DND-41 (cell line): ENCODE data around the gene FLT3LG.

Source experiments
- ATAC-seq: fragments of 200-7000 bp; cut with Tn5 transposase; 3 replicates; pipeline ENCODE4 v1.9.1; 2021; ENCODE audit warnings: low read depth; ENCODE audit not compliant: insufficient read depth
- DNase-seq: peaks from one replicate; pipeline ENCODE4 v3.0.0-alpha.2; 2020
- H2AFZ ChIP-seq: 2 replicates; pipeline ENCODE4 v1.6.0; 2012; ENCODE audit warnings: low read depth, low read length
- H3K27ac ChIP-seq: 2 replicates; pipeline ENCODE4 v1.5.1; 2012; ENCODE audit warnings: low read length, inconsistent platforms
- H3K27me3 ChIP-seq: fragments of 200-600 bp; sonication (generic); 2 replicates; pipeline ENCODE4 v1.6.0; 2012; ENCODE audit warnings: low read length, mild to moderate bottlenecking, inconsistent platforms; ENCODE audit not compliant: insufficient read depth, poor library complexity
- H3K36me3 ChIP-seq: 2 replicates; pipeline ENCODE4 v1.5.1; 2012; ENCODE audit warnings: low read length, inconsistent platforms; ENCODE audit not compliant: insufficient read depth
- H3K4me1 ChIP-seq: 2 replicates; pipeline ENCODE4 v1.5.1; 2012; ENCODE audit warnings: mild to moderate bottlenecking, low read length; ENCODE audit not compliant: insufficient read depth
- H3K4me2 ChIP-seq: 2 replicates; pipeline ENCODE4 v1.6.0; 2012; ENCODE audit warnings: mild to moderate bottlenecking, moderate library complexity, low read length, inconsistent platforms; ENCODE audit not compliant: insufficient read depth
- H3K4me3 ChIP-seq, 2 experiments: fragments of 200-600 bp in 1 of 2; shearing (Covaris generic) in 1 of 2; 2 replicates each; pipeline ENCODE4 v1.5.1; 2012 to 2016; ENCODE audit warnings: inconsistent platforms in 2 of 2, low read length in 2 of 2, mild to moderate bottlenecking in 2 of 2, low read depth in 1 of 2, moderate library complexity in 1 of 2
- H3K79me2 ChIP-seq: 2 replicates; pipeline ENCODE4 v1.6.0; 2012; ENCODE audit warnings: low read length, inconsistent platforms; ENCODE audit not compliant: insufficient read depth
- H3K9ac ChIP-seq: 2 replicates; pipeline ENCODE4 v1.6.0; 2012; ENCODE audit warnings: low read depth, mild to moderate bottlenecking, inconsistent platforms, low read length, moderate library complexity
- H3K9me3 ChIP-seq: 2 replicates; pipeline ENCODE4 v1.5.1; 2012; ENCODE audit warnings: low read length, moderate library complexity, mild to moderate bottlenecking, inconsistent platforms; ENCODE audit not compliant: insufficient read depth, severe bottlenecking
- H4K20me1 ChIP-seq: 2 replicates; pipeline ENCODE4 v1.6.0; 2012; ENCODE audit warnings: low read length; ENCODE audit not compliant: insufficient read depth
- CTCF ChIP-seq: IDR thresholded peaks from 2 replicates; pipeline ENCODE4 v1.5.1; 2012; ENCODE audit warnings: borderline replicate concordance, low read length, moderate library complexity, mild to moderate bottlenecking; ENCODE audit not compliant: poor library complexity, severe bottlenecking; ENCODE audit errors: extremely low read depth
- EZH2 ChIP-seq: IDR thresholded peaks from 3 replicates; pipeline ENCODE4 v1.6.1; 2012; ENCODE audit warnings: borderline replicate concordance, low read depth, mild to moderate bottlenecking, moderate library complexity, low read length, inconsistent platforms; ENCODE audit not compliant: severe bottlenecking

FLT3LG gene

DNA sequence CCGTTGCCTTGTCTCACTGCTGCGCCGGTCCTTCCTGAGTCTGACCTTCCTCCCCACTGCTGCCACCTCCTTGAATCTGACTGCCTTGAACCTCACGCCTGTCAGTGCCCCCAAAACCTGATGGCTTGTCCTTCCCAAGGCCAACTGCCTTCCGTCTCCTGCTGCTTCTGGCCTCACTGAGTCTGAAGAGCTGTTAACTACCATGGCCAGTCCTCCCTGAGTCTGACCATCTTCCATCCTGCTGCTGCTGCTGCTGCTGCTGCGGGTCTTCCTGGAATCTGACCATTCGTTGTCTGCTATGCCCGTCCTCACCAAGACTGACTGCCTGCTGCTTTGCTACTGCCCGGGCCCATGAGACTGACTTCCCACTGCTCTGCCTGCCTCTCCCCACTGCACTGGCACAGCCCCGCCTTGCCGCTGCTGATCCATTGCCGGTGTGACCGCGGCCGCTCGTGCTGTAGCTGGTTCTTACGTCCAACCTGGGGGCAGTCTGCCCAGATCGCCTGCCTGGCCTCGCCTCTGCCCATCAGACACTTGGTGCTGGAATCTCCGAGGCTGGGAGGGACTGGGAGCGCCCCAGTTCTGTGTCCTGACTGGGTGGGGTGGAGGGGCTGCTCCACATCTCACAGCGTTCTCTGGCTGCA, 50.9 kb downstream of the FLT3LG start:
- DNase-seq (no peak), ATAC-seq (no peak)
- H3K4me2 ChIP-seq: no peak overlapping the region
- H4K20me1 ChIP-seq: no peaks in the 10 kb centered on the region
- H3K27ac ChIP-seq: no peak overlapping the region
- H3K27me3 ChIP-seq: no peaks in the 10 kb centered on the region
- no peak overlapping the region for H3K4me3 ChIP-seq
- peaks cover 5% of the 10 kb centered on the region; the same call in 1 of the 2 replicates for H3K4me1 ChIP-seq
- H2AFZ ChIP-seq: no peak overlapping the region
- no peaks in the 10 kb centered on the region for H3K9me3 ChIP-seq
- TF ChIP-seq CTCF (no peak), EZH2 (no peak)
- H3K36me3 ChIP-seq: no peaks in the 10 kb centered on the region
- no peak overlapping the region for H3K9ac ChIP-seq
- H3K79me2 ChIP-seq: no peaks in the 10 kb centered on the region

- H4K20me1 ChIP-seq: no peaks in the 10 kb centered on the region
- no peak for ATAC-seq
- no peak overlapping the region for H3K4me2 ChIP-seq
- no peak overlapping the region for H3K9ac ChIP-seq
- H3K27ac ChIP-seq: no peak overlapping the region
- TF ChIP-seq EZH2 (no peak), CTCF (no peak)
- no peaks in the 10 kb centered on the region for H3K27me3 ChIP-seq
- H2AFZ ChIP-seq: no peak overlapping the region
- H3K4me3 ChIP-seq: no peak overlapping the region
- H3K9me3 ChIP-seq: no peaks in the 10 kb centered on the region
- no peaks in the 10 kb centered on the region for H3K36me3 ChIP-seq
- no peaks in the 10 kb centered on the region for H3K79me2 ChIP-seq
- no peak for DNase-seq
- peaks cover 5% of the 10 kb centered on the region; the same call in 1 of the 2 replicates for H3K4me1 ChIP-seq
Measured at GRCh38 chr19:49528211-49528771, 54.3 kb downstream of the FLT3LG start.

- Histone ChIP-seq H3K79me2 (no peaks in the 10 kb centered on the region), H3K4me3 (no peak overlapping the region), H3K36me3 (no peaks in the 10 kb centered on the region), H3K4me2 (no peak overlapping the region), H4K20me1 (no peaks in the 10 kb centered on the region), H3K9ac (no peak overlapping the region), H3K9me3 (no peaks in the 10 kb centered on the region), H3K27me3 (no peaks in the 10 kb centered on the region), H3K4me1 (peaks cover 5% of the 10 kb centered on the region; the same call in 1 of the 2 replicates), H2AFZ (no peak overlapping the region), H3K27ac (no peak overlapping the region)
- DNase-seq (no peak), ATAC-seq (no peak)
- no peak for TF ChIP-seq CTCF
- TF ChIP-seq EZH2: no peak
Measured at GRCh38 chr19:49530708-49531107, 56.7 kb downstream of the FLT3LG start.
